Neural cell (in vitro differentiated cells): ENCODE data around the gene CBL. TPM values are rescaled to one million over a fixed set of nuclear protein-coding genes. Genes with fewer than 3 reads are reported as not detected.

Source experiments
- H2AFZ ChIP-seq: fragments of 200-600, 300-800 bp; sonication (generic), shearing (Covaris generic); 2 replicates; pipeline ENCODE4 v1.6.0; 2014; ENCODE audit warnings: low read depth, mild to moderate bottlenecking, antibody characterized with exemption, low read length, moderate library complexity
- H3F3A ChIP-seq: fragments of 200-600 bp; shearing (Covaris generic); 2 replicates; pipeline ENCODE4 v1.6.1; 2016; ENCODE audit warnings: mild to moderate bottlenecking, moderate library complexity, mixed read lengths, antibody characterized with exemption, low read length; ENCODE audit not compliant: insufficient read depth, poor library complexity, severe bottlenecking
- H3K27ac ChIP-seq: fragments of 200-600, 300-800 bp; sonication (generic), shearing (Covaris generic); 2 replicates; pipeline ENCODE4 v1.5.1; 2014; ENCODE audit warnings: mild to moderate bottlenecking, low read length, moderate library complexity
- H3K27me3 ChIP-seq: fragments of 300-800, 200-600 bp; sonication (generic), shearing (Covaris generic); 2 replicates; pipeline ENCODE4 v1.6.0; 2014; ENCODE audit warnings: mild to moderate bottlenecking, low read depth, low read length, moderate library complexity; ENCODE audit not compliant: insufficient read depth
- H3K36me3 ChIP-seq: fragments of 300-800, 200-600 bp; sonication (generic), shearing (Covaris generic); 2 replicates; pipeline ENCODE4 v1.5.1; 2014; ENCODE audit warnings: mild to moderate bottlenecking, antibody characterized with exemption, low read length, moderate library complexity; ENCODE audit not compliant: insufficient read depth
- H3K4me2 ChIP-seq: fragments of 300-800, 200-600 bp; sonication (generic), shearing (Covaris generic); 2 replicates; pipeline ENCODE4 v1.6.0; 2014; ENCODE audit warnings: mild to moderate bottlenecking, low read length
- H3K4me3 ChIP-seq: fragments of 300-800, 200-600 bp; sonication (generic), shearing (Covaris generic); 2 replicates; pipeline ENCODE4 v1.5.1; 2014; ENCODE audit warnings: mild to moderate bottlenecking, low read length, moderate library complexity
- H3K79me2 ChIP-seq: fragments of 200-600 bp; shearing (Covaris generic); replicated peaks from 2 replicates; pipeline ENCODE4 v1.6.0; 2014; ENCODE audit warnings: mild to moderate bottlenecking, low read length, moderate library complexity; ENCODE audit not compliant: insufficient read depth
- H3K9ac ChIP-seq: fragments of 300-800, 200-600 bp; sonication (generic), shearing (Covaris generic); 2 replicates; pipeline ENCODE4 v1.6.1; 2016; ENCODE audit warnings: mild to moderate bottlenecking, low read length, mixed read lengths
- H3K9me2 ChIP-seq: fragments of 200-600 bp; shearing (Covaris generic); 2 replicates; pipeline ENCODE4 v1.6.1; 2016; ENCODE audit warnings: mild to moderate bottlenecking, low read length, mixed read lengths; ENCODE audit not compliant: insufficient read depth
- H3K9me3 ChIP-seq: fragments of 200-600, 300-800 bp; sonication (generic), shearing (Covaris generic); 2 replicates; pipeline ENCODE4 v1.6.1; 2016; ENCODE audit warnings: mild to moderate bottlenecking, mixed run types, low read length, moderate library complexity, mixed read lengths
- H4K20me1 ChIP-seq: fragments of 200-600 bp; shearing (Covaris generic); 2 replicates; pipeline ENCODE4 v1.6.1; 2016; ENCODE audit warnings: mild to moderate bottlenecking, mixed run types; ENCODE audit not compliant: insufficient read depth
- CTCF ChIP-seq: fragments of 450-650 bp; IDR thresholded peaks from 2 replicates; pipeline ENCODE4 v1.5.1; 2014; ENCODE audit warnings: antibody characterized with exemption, mild to moderate bottlenecking, moderate library complexity; ENCODE audit not compliant: poor library complexity, severe bottlenecking
- EP300 ChIP-seq: fragments of 450-650 bp; conservative IDR thresholded peaks from 2 replicates; pipeline ENCODE4 v1.6.1; 2014; ENCODE audit warnings: antibody characterized with exemption, mild to moderate bottlenecking, moderate library complexity; ENCODE audit not compliant: poor library complexity, severe bottlenecking
- EZH2 ChIP-seq: fragments of 200-600, 300-800 bp; shearing (Covaris generic), sonication (generic); IDR thresholded peaks from 2 replicates; pipeline ENCODE4 v1.6.1; 2014; ENCODE audit warnings: antibody characterized with exemption, low read length, borderline replicate concordance, mild to moderate bottlenecking; ENCODE audit not compliant: insufficient read depth, poor library complexity, severe bottlenecking
- MXI1 ChIP-seq: fragments of 450-650 bp; conservative IDR thresholded peaks from 2 replicates; pipeline ENCODE4 v1.6.1; 2014; ENCODE audit warnings: antibody characterized with exemption, mild to moderate bottlenecking; ENCODE audit not compliant: poor library complexity, severe bottlenecking
- POLR2AphosphoS5 ChIP-seq: IDR thresholded peaks from 2 replicates; pipeline ENCODE4 v1.6.1; 2012
- RAD21 ChIP-seq: fragments of 450-650 bp; conservative IDR thresholded peaks from 2 replicates; pipeline ENCODE4 v1.6.1; 2014; ENCODE audit warnings: antibody characterized with exemption, mild to moderate bottlenecking, moderate library complexity
- REST ChIP-seq: IDR thresholded peaks from 2 replicates; pipeline ENCODE4 v1.6.1; 2012; ENCODE audit warnings: borderline replicate concordance
- SMC3 ChIP-seq: fragments of 450-650 bp; conservative IDR thresholded peaks from 2 replicates; pipeline ENCODE4 v1.6.1; 2014; ENCODE audit warnings: antibody characterized with exemption, mild to moderate bottlenecking, moderate library complexity; ENCODE audit not compliant: poor library complexity
- TAF1 ChIP-seq: IDR thresholded peaks from 2 replicates; pipeline ENCODE4 v1.6.1; 2012; ENCODE audit warnings: low read depth
- polyA plus RNA-seq: library from polyadenylated mRNA; depleted of rRNA; stranded (reverse); fragments of >200 nt; gene quantifications from 2 replicates; pipeline ENCODE4 v1.2.3, GENCODE V29; 2014

CBL gene
- polyA plus RNA-seq, 1 donor from 2014 or later: 10.5 TPM

GRCh38 chr11:119193001-119193400 lies 13.1 kb upstream of the CBL start:
- H3K36me3 ChIP-seq: no peaks in the 10 kb centered on the region
- TF ChIP-seq SMC3 (no peak), CTCF (no peak), POLR2AphosphoS5 (no peak), REST (no peak), RAD21 (no peak)
- H4K20me1 ChIP-seq: no peaks in the 10 kb centered on the region
- H3K9me2 ChIP-seq: no peaks in the 10 kb centered on the region
- no peak overlapping the region for H3K4me2 ChIP-seq
- H3K27ac ChIP-seq: no peak overlapping the region
- H3K9ac ChIP-seq: no peak overlapping the region
- no peaks in the 10 kb centered on the region for H3K9me3 ChIP-seq
- H3F3A ChIP-seq: no peaks in the 10 kb centered on the region
- no peaks in the 10 kb centered on the region for H3K79me2 ChIP-seq
- no peak overlapping the region for H3K4me3 ChIP-seq
- H3K27me3 ChIP-seq: no peaks in the 10 kb centered on the region
- H2AFZ ChIP-seq: no peak overlapping the region

- no peaks in the 10 kb centered on the region for H4K20me1 ChIP-seq
- no peak overlapping the region for H2AFZ ChIP-seq
- H3K79me2 ChIP-seq: no peaks in the 10 kb centered on the region
- H3K9me2 ChIP-seq: no peaks in the 10 kb centered on the region
- no peak overlapping the region for H3K27ac ChIP-seq
- no peaks in the 10 kb centered on the region for H3K9me3 ChIP-seq
- no peaks in the 10 kb centered on the region for H3K27me3 ChIP-seq
- H3F3A ChIP-seq: no peaks in the 10 kb centered on the region
- no peak overlapping the region for H3K4me2 ChIP-seq
- no peak overlapping the region for H3K9ac ChIP-seq
- H3K4me3 ChIP-seq: no peak overlapping the region
- TF ChIP-seq CTCF: no peak
- no peak for TF ChIP-seq REST
- no peak for TF ChIP-seq EZH2
- no peak for TF ChIP-seq SMC3
- TF ChIP-seq EP300: no peak
- TF ChIP-seq TAF1: no peak
- TF ChIP-seq POLR2AphosphoS5: no peak
- no peak for TF ChIP-seq MXI1
- TF ChIP-seq RAD21: no peak
- no peaks in the 10 kb centered on the region for H3K36me3 ChIP-seq
Measured at GRCh38 chr11:119193626-119194025, 12.5 kb upstream of the CBL start.
